HL-60 (cell line): ENCODE results near the gene LNPEP.

Experiments
- DNase-seq, 2 experiments: peaks; one replicate each; pipeline ENCODE4 v3.0.0-alpha.2; 2010 to 2020; ENCODE audit warnings: low read depth in 1 of 2, low spot score in 1 of 2
- H3K27ac ChIP-seq: fragments of 250-450 bp; sonication (Bioruptor Pico); replicated peaks from 2 replicates; pipeline ENCODE4 v1.5.1; 2020; ENCODE audit warnings: mild to moderate bottlenecking, moderate library complexity
- H3K27me3 ChIP-seq: fragments of 250-450 bp; sonication (Bioruptor Pico); 2 replicates; pipeline ENCODE4 v1.5.1; 2021; ENCODE audit warnings: mild to moderate bottlenecking, moderate library complexity; ENCODE audit not compliant: insufficient read depth, poor library complexity, severe bottlenecking
- H3K4me3 ChIP-seq: replicated peaks from 2 replicates; pipeline ENCODE4 v1.5.1; 2011; ENCODE audit warnings: mild to moderate bottlenecking, control low read depth, low read length; ENCODE audit not compliant: insufficient read depth
- CTCF ChIP-seq: IDR thresholded peaks from one replicate; pipeline ENCODE4 v1.5.1; 2011; ENCODE audit warnings: low read length, control low read depth, inconsistent platforms; ENCODE audit not compliant: insufficient read depth
- GABPA ChIP-seq: IDR thresholded peaks from 2 replicates; pipeline ENCODE4 v1.6.1; 2012; ENCODE audit warnings: low read depth
- POLR2AphosphoS5 ChIP-seq: IDR thresholded peaks from 2 replicates; pipeline ENCODE4 v1.6.1; 2012; ENCODE audit warnings: low read depth
- REST ChIP-seq: IDR thresholded peaks from 2 replicates; pipeline ENCODE4 v1.6.1; 2012; ENCODE audit warnings: low read depth; ENCODE audit not compliant: insufficient replicate concordance
- SPI1 ChIP-seq: IDR thresholded peaks from 2 replicates; pipeline ENCODE4 v1.6.1; 2012; ENCODE audit warnings: low read depth, mild to moderate bottlenecking, borderline replicate concordance

The LNPEP gene

DNA sequence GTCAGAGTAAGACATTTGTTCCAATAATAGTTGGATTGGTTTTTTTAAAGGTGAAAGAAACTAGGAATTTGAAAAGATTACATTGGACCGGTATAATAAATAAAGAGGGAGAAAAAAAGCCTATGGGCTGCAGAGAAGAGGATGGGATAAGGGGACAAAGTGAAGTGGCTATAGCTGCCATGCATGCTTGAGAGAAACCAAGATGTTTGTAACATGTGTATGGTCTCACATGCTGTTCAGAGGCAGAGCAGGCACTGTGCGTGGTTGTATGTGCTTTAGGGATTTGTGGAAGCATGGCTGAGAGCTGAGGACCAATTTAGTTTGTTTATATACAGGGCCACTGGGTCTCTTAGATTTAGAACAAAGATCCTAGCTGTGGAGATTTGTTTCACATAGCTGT is 32.7 kb downstream of the LNPEP start:
- H3K27ac ChIP-seq, result no peak overlapping the region
- no peak overlapping the region for H3K4me3 ChIP-seq
- no peak for DNase-seq
- no peaks in the 10 kb centered on the region for H3K27me3 ChIP-seq
- no peak for TF ChIP-seq SPI1
- no peak for TF ChIP-seq REST
- no peak for TF ChIP-seq GABPA
- no peak for TF ChIP-seq POLR2AphosphoS5
- TF ChIP-seq CTCF, result no peak

DNA sequence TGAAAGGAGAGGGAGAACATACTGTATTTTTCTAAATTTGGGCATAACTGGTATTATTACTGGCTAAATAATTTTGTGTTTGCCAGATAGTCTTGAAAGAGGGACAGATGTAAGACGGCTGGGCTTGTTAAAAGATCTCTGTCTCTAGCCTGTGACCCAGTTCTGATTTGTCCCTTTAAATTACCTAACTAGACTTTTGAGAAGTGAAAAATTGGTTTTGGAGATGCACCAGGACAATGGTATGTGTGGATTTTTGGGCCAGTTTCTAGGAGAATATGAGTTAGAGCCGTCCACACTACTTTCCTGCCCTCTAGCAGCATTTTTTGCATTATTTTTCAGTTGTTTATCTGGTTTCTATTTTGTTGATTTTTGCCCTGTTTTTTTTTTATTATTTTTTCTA is 33.5 kb downstream of the LNPEP start:
- Histone ChIP-seq H3K27ac (no peak overlapping the region), H3K27me3 (no peaks in the 10 kb centered on the region), H3K4me3 (no peak overlapping the region)
- no peak for DNase-seq
- TF ChIP-seq CTCF (no peak), REST (no peak), SPI1 (no peak), POLR2AphosphoS5 (no peak), GABPA (no peak)

DNA sequence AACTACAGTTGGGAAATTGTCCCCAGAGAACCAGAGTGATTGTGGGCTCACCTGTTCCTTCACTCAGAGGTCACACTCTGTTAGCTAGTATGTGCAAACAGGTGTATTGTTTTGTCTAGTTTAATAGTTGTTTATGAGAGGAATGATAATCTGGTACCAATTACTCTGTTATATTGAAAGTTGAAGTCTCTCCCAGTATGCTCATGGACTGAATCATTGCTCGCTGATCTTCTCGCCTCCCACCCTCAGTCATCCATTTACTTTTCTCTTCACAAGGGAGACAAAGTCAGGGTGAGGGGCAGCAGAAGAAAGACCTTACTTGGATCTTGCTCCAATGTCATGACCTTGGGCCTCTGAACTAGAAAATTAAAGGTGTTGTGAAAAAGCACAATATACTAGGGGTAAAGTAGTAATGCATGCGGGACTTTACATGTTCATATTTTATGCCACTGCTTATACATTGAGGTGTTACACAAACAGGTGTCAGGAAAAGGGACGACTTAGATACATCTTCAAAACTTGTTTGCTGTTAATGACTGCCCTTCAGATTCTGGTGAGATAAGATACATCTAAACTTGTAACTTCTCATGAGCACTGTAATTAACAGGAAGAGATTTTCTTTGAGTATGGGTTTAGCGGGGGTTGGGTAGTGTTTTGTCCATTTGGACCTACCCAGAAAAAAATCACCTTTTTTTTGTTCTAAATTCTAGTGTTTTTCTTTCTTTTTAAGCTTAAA is 36.9 kb downstream of the LNPEP start:
- Histone ChIP-seq H3K27ac (no peak overlapping the region), H3K4me3 (no peak overlapping the region), H3K27me3 (no peaks in the 10 kb centered on the region)
- TF ChIP-seq SPI1 (no peak), POLR2AphosphoS5 (no peak), CTCF (no peak), GABPA (no peak), REST (no peak)
- no peak for DNase-seq
